ENCODE measurements around the gene SETD1A.

The SETD1A gene

DNA sequence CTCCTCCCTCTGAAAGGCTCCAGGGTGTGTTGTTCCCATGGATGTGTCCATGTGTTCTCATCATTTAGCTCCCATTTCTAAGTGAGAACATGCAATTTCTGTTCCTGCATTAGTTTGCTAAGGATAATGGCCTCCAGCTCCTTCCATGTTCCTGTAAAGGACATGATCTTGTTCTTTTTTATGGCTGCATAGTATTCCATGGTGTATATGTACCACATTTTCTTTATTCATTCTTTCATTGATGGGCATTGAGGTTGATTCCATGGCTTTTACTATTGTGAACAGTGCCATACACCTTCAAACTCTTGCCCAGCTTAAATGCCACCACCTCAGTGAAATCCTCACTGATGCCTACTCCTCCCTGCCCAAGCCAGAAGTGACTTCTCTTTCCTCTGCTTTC lies 13.2 kb upstream of the SETD1A start:
- ATAC-seq: no peak
- Mint-ChIP-seq H3K9me3 (no peaks in the 10 kb centered on the region), H3K36me3 (ENCODE audit: low read depth) (peaks cover 20% of the 10 kb centered on the region), H3K4me3 (no peak overlapping the region), H3K27me3 (no peaks in the 10 kb centered on the region), H3K27ac (no peak overlapping the region), H3K4me1 (peaks cover 20% of the 10 kb centered on the region)
- no peak for DNase-seq

DNA sequence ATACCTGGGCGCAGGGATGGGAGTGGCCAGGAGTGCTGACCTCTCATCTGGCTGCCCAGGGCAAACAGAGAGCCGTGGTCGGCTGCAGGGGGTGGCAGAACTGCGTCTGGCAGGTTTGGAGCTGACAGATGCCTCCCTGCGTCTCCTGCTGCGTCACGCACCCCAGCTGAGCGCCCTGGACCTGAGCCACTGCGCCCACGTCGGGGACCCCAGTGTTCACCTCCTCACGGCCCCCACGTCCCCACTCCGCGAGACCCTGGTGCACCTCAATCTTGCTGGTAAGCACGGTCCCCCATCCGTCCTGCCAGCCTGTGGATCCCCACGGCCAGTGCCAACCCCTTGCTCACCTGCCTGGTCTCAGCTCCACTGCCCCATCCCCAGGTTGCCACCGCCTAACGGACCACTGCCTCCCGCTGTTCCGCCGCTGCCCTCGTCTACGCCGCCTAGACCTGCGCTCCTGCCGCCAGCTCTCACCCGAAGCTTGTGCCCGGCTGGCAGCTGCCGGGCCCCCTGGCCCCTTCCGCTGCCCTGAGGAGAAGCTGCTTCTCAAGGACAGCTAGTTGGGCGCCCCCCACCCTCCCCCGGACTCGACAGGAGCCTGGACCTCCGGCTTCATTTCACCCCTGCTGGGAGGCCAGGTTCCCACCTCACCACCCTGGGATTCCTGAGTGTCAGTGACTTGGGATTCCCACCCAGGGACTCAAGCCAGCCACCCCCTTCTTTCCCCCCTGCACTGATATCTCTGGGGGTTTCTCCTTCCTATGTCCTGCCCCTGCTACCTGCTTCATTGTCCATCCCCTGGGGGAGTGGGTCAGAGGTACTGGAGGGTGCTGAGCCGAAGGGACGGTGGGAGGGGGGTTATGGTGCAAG lies 10.6 kb upstream of the SETD1A start:
- no peak for ATAC-seq
- Mint-ChIP-seq H3K27ac (no peak overlapping the region), H3K4me3 (no peak overlapping the region), H3K4me1 (peaks cover 26% of the 10 kb centered on the region), H3K36me3 (ENCODE audit: low read depth) (peaks cover 17% of the 10 kb centered on the region), H3K9me3 (no peaks in the 10 kb centered on the region), H3K27me3 (no peaks in the 10 kb centered on the region)
- DNase-seq: no peak

DNA sequence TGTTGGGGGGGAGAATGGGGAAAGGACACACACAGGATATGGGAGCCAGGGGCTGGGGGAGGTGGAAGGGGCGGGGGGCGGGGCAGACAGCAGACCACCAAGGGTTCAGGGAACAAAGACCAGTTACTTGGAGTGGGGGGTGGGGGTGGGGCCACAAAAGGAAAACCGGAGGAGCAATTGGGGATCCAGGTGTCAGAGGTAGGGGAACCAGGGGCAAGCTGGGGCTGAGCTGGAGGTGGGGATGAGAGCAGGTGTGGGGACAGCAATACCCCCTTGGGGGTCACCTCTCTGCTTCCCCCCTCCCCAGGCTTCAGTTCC lies 10.1 kb upstream of the SETD1A start:
- peaks cover 20% of the 10 kb centered on the region for H3K4me1 Mint-ChIP-seq
- no peak for DNase-seq
- H3K36me3 Mint-ChIP-seq (ENCODE audit: low read depth): peaks cover 17% of the 10 kb centered on the region
- no peaks in the 10 kb centered on the region for H3K27me3 Mint-ChIP-seq
- H3K4me3 Mint-ChIP-seq: no peak overlapping the region
- no peaks in the 10 kb centered on the region for H3K9me3 Mint-ChIP-seq
- ATAC-seq: no peak
- H3K27ac Mint-ChIP-seq: no peak overlapping the region

GRCh38 chr16:30947859-30948666 lies 9.5 kb upstream of the SETD1A start:
- Mint-ChIP-seq H3K27ac (no peak overlapping the region), H3K4me1 (peaks cover 15% of the 10 kb centered on the region), H3K4me3 (no peak overlapping the region), H3K27me3 (no peaks in the 10 kb centered on the region), H3K36me3 (ENCODE audit: low read depth) (peaks cover 15% of the 10 kb centered on the region), H3K9me3 (no peaks in the 10 kb centered on the region)
- ATAC-seq (no peak), DNase-seq (peak; percentile 29)

DNA sequence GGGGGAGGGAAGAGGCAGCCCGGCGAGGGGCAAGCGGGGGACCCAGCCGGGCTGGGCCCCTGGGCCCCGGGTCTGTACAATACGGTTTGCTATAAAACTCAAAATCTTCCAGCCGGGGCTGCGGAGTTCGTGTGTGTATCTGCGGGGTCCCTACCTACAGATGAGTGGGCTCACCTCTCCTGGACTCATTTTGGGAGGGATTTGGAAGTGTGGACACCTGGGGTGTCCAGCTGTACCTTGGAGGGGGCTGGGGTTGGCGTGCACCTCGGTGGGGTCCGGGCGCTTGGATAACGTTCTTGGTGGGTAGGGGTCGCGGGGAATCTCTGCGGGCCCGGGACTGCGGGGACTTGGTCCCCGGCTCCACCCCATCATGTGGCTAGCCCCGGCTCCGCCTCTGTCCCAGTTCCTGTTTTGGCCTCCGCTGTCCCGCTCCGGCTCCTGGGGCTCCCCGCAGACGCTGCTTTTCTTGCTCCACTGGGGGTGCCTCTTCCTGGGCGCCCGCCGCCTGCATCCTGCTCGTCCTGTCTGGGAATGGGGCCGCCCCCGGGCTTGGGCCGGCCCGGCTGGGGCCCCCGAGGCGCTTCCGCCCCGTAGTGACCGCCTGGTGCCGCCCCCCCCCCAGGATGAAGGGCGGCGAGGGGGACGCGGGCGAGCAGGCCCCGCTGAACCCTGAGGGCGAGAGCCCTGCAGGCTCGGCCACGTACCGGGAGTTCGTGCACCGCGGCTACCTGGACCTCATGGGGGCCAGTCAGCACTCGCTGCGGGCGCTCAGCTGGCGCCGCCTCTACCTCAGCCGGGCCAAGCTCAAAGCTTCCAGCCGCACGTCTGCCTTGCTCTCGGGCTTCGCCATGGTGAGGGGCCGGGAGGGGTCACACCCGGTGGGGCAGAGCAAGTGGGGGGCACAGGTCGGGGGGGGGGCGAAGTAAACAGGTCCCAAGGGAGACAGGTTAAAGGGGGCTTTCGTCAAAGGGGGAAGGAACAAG lies 8.6 kb upstream of the SETD1A start, which contains the start of gene ORAI3:
Gene ORAI3, plus strand, starts transcription at position 402 of the 983 bp plus-strand sequence. Its CDS starts 222 bp downstream, at position 624.
- Mint-ChIP-seq H3K27me3 (no peaks in the 10 kb centered on the region), H3K36me3 (ENCODE audit: low read depth) (peaks cover 10% of the 10 kb centered on the region), H3K4me1 (peaks cover 15% of the 10 kb centered on the region), H3K27ac (peak within 1 kb of the TSS; percentile 76), H3K9me3 (no peaks in the 10 kb centered on the region), H3K4me3 (peak within 1 kb of the TSS; percentile 82)
- DNase-seq (peak; percentile 61), ATAC-seq (peak; percentile 49)

DNA sequence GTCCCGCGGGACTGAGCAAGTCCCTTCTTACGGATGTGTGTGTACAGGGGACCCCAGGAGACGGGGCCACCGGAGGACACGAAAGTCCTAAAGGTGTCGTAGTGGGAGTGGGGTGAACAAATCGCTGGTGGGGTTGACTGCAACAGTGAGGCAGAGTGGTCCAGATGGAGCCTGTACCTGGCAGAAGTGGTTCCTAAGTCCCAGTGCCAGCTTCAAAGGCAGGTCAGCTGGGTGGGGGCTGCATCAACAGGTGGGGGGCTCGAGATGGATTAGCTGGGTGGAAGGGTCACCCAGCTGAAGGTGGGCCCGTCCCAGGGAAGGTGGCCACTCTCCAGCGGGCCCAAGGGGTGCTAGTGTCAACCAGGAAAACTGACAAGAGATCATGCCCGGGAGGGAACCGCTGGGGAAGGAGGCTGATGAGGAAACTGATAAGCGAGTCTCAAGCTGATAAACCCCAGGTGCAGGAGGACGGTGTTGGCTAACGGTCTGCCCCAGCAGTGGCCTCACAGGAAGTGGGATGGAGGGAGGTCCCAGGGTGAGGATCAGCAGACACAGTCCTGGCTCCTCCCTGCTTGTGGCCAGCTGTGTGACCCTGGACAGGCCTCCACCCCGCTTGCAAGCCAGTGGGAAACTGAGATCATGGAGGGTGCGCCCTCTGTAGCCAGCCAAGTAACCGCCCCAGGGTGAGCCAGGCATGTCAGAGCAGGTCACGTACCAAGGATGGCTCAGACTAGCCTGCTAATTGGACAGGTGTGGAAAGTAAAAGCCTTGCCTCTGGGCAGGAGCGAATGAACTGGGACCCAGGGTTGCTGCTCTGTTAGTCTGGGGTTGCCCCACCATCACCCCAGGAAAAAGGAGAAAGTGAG lies 7.7 kb upstream of the SETD1A start:
- Mint-ChIP-seq H3K27ac (peak overlapping the region; percentile 76), H3K27me3 (no peaks in the 10 kb centered on the region), H3K4me3 (peak overlapping the region; percentile 82), H3K36me3 (ENCODE audit: low read depth) (peaks cover 7% of the 10 kb centered on the region), H3K9me3 (no peaks in the 10 kb centered on the region), H3K4me1 (peaks cover 15% of the 10 kb centered on the region)
- DNase-seq (peak; percentile 64), ATAC-seq (peak; percentile 65)

GRCh38 chr16:30950516-30951065 lies 7.0 kb upstream of the SETD1A start:
- no peaks in the 10 kb centered on the region for H3K9me3 Mint-ChIP-seq
- DNase-seq (no peak), ATAC-seq (no peak)
- H3K27me3 Mint-ChIP-seq: no peaks in the 10 kb centered on the region
- peaks cover 6% of the 10 kb centered on the region for H3K36me3 Mint-ChIP-seq (ENCODE audit: low read depth)
- peaks cover 15% of the 10 kb centered on the region for H3K4me1 Mint-ChIP-seq
- H3K4me3 Mint-ChIP-seq: peak overlapping the region; percentile 82
- H3K27ac Mint-ChIP-seq: peak overlapping the region; percentile 76

- DNase-seq (no peak), ATAC-seq (no peak)
- Mint-ChIP-seq H3K9me3 (no peaks in the 10 kb centered on the region), H3K4me3 (no peak overlapping the region), H3K27me3 (no peaks in the 10 kb centered on the region), H3K27ac (no peak overlapping the region), H3K4me1 (peaks cover 19% of the 10 kb centered on the region), H3K36me3 (ENCODE audit: low read depth) (peaks cover 2% of the 10 kb centered on the region)
These were observed 6.4 kb upstream of the SETD1A start for GRCh38 chr16:30951193-30951592.

GRCh38 chr16:30951750-30952149 lies 5.8 kb upstream of the SETD1A start:
- Mint-ChIP-seq H3K36me3 (ENCODE audit: low read depth) (no peaks in the 10 kb centered on the region), H3K4me3 (no peak overlapping the region), H3K27ac (no peak overlapping the region), H3K4me1 (peaks cover 23% of the 10 kb centered on the region), H3K27me3 (no peaks in the 10 kb centered on the region), H3K9me3 (no peaks in the 10 kb centered on the region)
- ATAC-seq (no peak), DNase-seq (no peak)

GRCh38 chr16:30953111-30953510 lies 4.4 kb upstream of the SETD1A start:
- Mint-ChIP-seq H3K27ac (no peak overlapping the region), H3K9me3 (no peaks in the 10 kb centered on the region), H3K36me3 (ENCODE audit: low read depth) (no peaks in the 10 kb centered on the region), H3K27me3 (no peaks in the 10 kb centered on the region), H3K4me3 (no peak overlapping the region), H3K4me1 (peaks cover 25% of the 10 kb centered on the region)
- DNase-seq: no peak
- no peak for ATAC-seq

DNA sequence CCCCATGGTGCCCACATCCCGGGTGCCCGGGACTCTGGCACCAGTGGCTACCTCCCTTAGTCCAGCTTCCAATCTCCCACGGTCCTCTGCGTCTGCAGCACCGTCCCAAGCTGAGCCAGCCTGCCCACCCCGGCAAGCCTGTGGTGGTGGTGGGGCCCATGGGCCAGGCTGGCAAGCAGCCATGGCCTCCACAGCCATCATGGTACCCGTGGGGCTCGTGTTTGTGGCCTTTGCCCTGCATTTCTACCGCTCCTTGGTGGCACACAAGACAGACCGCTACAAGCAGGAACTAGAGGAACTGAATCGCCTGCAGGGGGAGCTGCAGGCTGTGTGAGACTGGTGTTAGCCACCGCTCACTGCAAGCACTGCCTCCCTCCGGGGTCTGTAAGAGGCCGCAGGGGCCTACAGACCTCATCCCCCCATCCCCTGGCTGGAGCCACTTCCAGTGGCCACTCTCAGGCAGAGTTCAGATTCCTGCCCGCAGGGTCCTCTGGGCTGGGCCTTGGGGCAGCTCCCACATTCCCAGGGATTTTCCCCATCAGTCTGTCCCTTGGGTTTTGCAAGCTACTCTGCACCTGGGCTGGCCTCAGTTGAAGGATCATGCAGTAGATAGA lies 3.9 kb upstream of the SETD1A start:
- Mint-ChIP-seq H3K9me3 (no peaks in the 10 kb centered on the region), H3K4me1 (peaks cover 28% of the 10 kb centered on the region), H3K27me3 (no peaks in the 10 kb centered on the region), H3K36me3 (ENCODE audit: low read depth) (no peaks in the 10 kb centered on the region), H3K4me3 (no peak overlapping the region), H3K27ac (no peak overlapping the region)
- ATAC-seq (peak; percentile 41), DNase-seq (peak; percentile 67)

- peaks cover 34% of the 10 kb centered on the region for H3K4me1 Mint-ChIP-seq
- H3K27ac Mint-ChIP-seq: peak overlapping the region; percentile 22
- H3K36me3 Mint-ChIP-seq (ENCODE audit: low read depth): peaks cover 11% of the 10 kb centered on the region
- no peaks in the 10 kb centered on the region for H3K9me3 Mint-ChIP-seq
- DNase-seq (no peak), ATAC-seq (no peak)
- no peaks in the 10 kb centered on the region for H3K27me3 Mint-ChIP-seq
- H3K4me3 Mint-ChIP-seq: no peak overlapping the region
These were observed 2.6 kb upstream of the SETD1A start for GRCh38 chr16:30954993-30955392.
